Measurements from ENCODE around the gene SINHCAF.

GRCh38 chr12:31324845-31325523, 966 bp downstream of the SINHCAF start:
- no peak for TF ChIP-seq RARB (CRISPR knock-in tag; IDR thresholded peaks at IDR 0.05)
- no peak for TF ChIP-seq ZFP3 (CRISPR knock-in tag; IDR thresholded peaks at IDR 0.05)
- no peak for TF ChIP-seq ZFP30 (CRISPR knock-in tag; IDR thresholded peaks at IDR 0.05)
- no peak for TF ChIP-seq ZNF70 (CRISPR knock-in tag; IDR thresholded peaks at IDR 0.05)
- TF ChIP-seq PATZ1 (CRISPR knock-in tag; IDR thresholded peaks at IDR 0.05; ENCODE audit: borderline replicate concordance), result no peak

All from SK-N-SH treated with all-trans-retinoic acid at 6 μM for 48 hours (cell line).